Measurements from ENCODE around the gene NCEH1. TPM values are rescaled to one million over a fixed set of nuclear protein-coding genes. Genes with fewer than 3 reads are reported as not detected.
"Not testable (repeated sequence)": the region's sequence is repeated elsewhere in the genome, so short reads cannot be mapped to it uniquely, and the experiment has no call there.

NCEH1 gene
- total and polyA plus RNA-seq, 10 donors: 3.8 to 30.7 (median 16.9) TPM

- Histone ChIP-seq H3K9me3 (peaks cover 0 to 11% (median 5%) of the 10 kb centered on the region in 8 donors), H3K36me3 (no peaks in the 10 kb centered on the region), H3K27ac (no peak overlapping the region), H3K4me1 (no peaks in the 10 kb centered on the region), H3K27me3 (replicated peaks in 1 of 7) (no peaks in the 10 kb centered on the region), H3K4me3 (no peak overlapping the region)
- no peak for DNase-seq
- TF ChIP-seq POLR2AphosphoS5 (IDR thresholded peaks at IDR 0.05): no peak
- no peak for TF ChIP-seq POLR2A (IDR thresholded peaks at IDR 0.05)
- 29 to 72% (median 47%) methylated on average over 1 of the region's 1 CpG for WGBS, 5 donors
- intact Hi-C loops (cut with DNase I; ENCODE audit: low total_unique reads): no loop called here
These were observed 15.5 kb upstream of the NCEH1 start for GRCh38 chr3:172726380-172726779.

DNA sequence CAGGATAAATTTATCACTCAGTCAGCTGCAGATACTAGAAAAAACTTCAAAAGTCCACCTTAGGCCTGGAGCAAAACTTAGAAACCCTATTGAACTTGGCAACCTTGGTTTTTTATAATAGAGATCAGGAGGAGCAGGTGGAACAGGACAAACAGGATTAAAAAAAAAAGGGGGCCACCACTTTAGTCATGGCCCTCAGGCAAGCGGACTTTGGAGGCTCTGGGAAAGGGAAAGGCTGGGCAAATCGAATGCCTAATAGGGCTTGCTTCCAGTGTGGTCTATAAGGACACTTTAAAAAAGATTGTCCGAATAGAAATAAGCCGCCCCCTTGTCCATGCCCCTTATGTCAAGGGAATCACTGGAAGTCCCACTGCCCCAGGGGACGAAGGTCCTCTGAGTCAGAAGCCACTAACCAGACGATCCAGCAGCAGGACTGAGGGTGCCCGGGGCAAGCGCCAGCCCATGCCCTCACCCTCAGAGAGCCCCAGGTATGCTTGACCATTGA, 11.7 kb upstream of the NCEH1 start:
- H3K4me3 ChIP-seq; DNase-seq; H3K27ac ChIP-seq; H3K36me3 ChIP-seq; H3K27me3 ChIP-seq (replicated peaks in 1 of 7); intact Hi-C loops (cut with DNase I; ENCODE audit: low total_unique reads); H3K4me1 ChIP-seq: not testable (repeated sequence)
- H3K9me3 ChIP-seq: peaks cover 0 to 29% (median 14%) of the 10 kb centered on the region in 8 donors
- WGBS, 5 donors: 83 to 87% (median 84%) methylated on average over 8 of the region's 8 CpGs

- Histone ChIP-seq H3K27me3 (replicated peaks in 1 of 7) (peaks cover 0 to 7% (median 0%) of the 10 kb centered on the region in 7 donors), H3K4me1 (peaks cover 0 to 12% (median 0%) of the 10 kb centered on the region in 6 donors), H3K27ac (no peak overlapping the region), H3K9me3 (peaks cover 0 to 18% (median 10%) of the 10 kb centered on the region in 8 donors), H3K36me3 (no peaks in the 10 kb centered on the region), H3K4me3 (no peak overlapping the region)
- intact Hi-C loops (cut with DNase I; ENCODE audit: low total_unique reads): no loop called here
- DNase-seq: no peak
- TF ChIP-seq, protein P1, sequence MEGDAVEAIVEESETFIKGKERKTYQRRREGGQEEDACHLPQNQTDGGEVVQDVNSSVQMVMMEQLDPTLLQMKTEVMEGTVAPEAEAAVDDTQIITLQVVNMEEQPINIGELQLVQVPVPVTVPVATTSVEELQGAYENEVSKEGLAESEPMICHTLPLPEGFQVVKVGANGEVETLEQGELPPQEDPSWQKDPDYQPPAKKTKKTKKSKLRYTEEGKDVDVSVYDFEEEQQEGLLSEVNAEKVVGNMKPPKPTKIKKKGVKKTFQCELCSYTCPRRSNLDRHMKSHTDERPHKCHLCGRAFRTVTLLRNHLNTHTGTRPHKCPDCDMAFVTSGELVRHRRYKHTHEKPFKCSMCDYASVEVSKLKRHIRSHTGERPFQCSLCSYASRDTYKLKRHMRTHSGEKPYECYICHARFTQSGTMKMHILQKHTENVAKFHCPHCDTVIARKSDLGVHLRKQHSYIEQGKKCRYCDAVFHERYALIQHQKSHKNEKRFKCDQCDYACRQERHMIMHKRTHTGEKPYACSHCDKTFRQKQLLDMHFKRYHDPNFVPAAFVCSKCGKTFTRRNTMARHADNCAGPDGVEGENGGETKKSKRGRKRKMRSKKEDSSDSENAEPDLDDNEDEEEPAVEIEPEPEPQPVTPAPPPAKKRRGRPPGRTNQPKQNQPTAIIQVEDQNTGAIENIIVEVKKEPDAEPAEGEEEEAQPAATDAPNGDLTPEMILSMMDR (IDR thresholded peaks at IDR 0.05 in 8 of 11, conservative IDR thresholded peaks at IDR 0.05 in 3 of 11): peak in 5 of 11 experiments; percentile 9 to 36 (median 12)
- no peak for TF ChIP-seq POLR2AphosphoS5 (IDR thresholded peaks at IDR 0.05)
- 66 to 81% (median 70%) methylated on average over 4 of the region's 4 CpGs for WGBS, 5 donors
These were observed 6.7 kb upstream of the NCEH1 start for GRCh38 chr3:172717493-172718088.

- no peak for DNase-seq
- Histone ChIP-seq H3K27me3 (replicated peaks in 1 of 7) (peaks cover 0 to 7% (median 0%) of the 10 kb centered on the region in 7 donors), H3K27ac (no peak overlapping the region), H3K9me3 (peaks cover 0 to 18% (median 10%) of the 10 kb centered on the region in 8 donors), H3K36me3 (no peaks in the 10 kb centered on the region), H3K4me1 (peaks cover 0 to 20% (median 4%) of the 10 kb centered on the region in 6 donors), H3K4me3 (no peak overlapping the region)
- intact Hi-C loops (cut with DNase I; ENCODE audit: low total_unique reads): no loop called here
- no peak for TF ChIP-seq POLR2A (IDR thresholded peaks at IDR 0.05)
- TF ChIP-seq, protein P1 (IDR thresholded peaks at IDR 0.05 in 8 of 11, conservative IDR thresholded peaks at IDR 0.05 in 3 of 11): no peak
- no peak for TF ChIP-seq POLR2AphosphoS5 (IDR thresholded peaks at IDR 0.05)
- 14 to 36% (median 25%) methylated on average over 5 of the region's 5 CpGs for WGBS, 5 donors
These were observed 5.6 kb upstream of the NCEH1 start for GRCh38 chr3:172716476-172716875.

DNA sequence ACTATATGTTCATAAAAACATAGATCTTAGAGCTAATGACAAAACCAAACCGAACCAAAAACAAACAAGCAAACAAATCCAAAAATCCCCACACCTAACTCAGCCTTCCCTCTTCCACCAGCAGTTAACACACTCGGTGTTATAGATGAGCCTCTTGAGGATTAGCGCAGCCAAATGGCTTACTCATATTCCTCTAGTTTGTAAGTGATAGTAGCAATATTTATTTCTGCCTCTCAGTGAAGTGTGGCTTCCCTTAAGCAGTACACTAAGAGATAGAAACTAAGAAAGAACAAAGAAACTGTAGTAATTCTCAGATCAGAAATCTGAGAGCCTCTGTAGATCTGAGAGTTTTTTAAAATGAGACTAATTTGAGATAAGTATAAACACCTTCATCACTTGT, 2.4 kb upstream of the NCEH1 start:
- H3K4me1 ChIP-seq: peaks cover 10 to 47% (median 21%) of the 10 kb centered on the region in 6 donors
- TF ChIP-seq POLR2AphosphoS5 (IDR thresholded peaks at IDR 0.05) (no peak), POLR2A (IDR thresholded peaks at IDR 0.05) (no peak)
- TF ChIP-seq, protein P1 (IDR thresholded peaks at IDR 0.05 in 8 of 11, conservative IDR thresholded peaks at IDR 0.05 in 3 of 11): no peak
- no peak for DNase-seq
- WGBS, 5 donors: 81 to 91% (median 88%) methylated on average over 3 of the region's 3 CpGs
- H3K27me3 ChIP-seq (replicated peaks in 1 of 7): peaks cover 0 to under 1% (median 0%) of the 10 kb centered on the region in 7 donors
- H3K36me3 ChIP-seq: no peaks in the 10 kb centered on the region
- peaks cover 0 to 2% (median 0%) of the 10 kb centered on the region in 8 donors for H3K9me3 ChIP-seq
- no peak overlapping the region for H3K27ac ChIP-seq
- intact Hi-C loops (cut with DNase I; ENCODE audit: low total_unique reads): no loop called here
- no peak overlapping the region for H3K4me3 ChIP-seq

Measured in spleen (tissue), 11 donors.